Upper lobe of right lung (tissue), 1 donor: Measurements from ENCODE around the gene ETS2. TPM values are rescaled to one million over a fixed set of nuclear protein-coding genes. Genes with fewer than 3 reads are reported as not detected.
"Not testable (repeated sequence)": the region's sequence is repeated elsewhere in the genome, so short reads cannot be mapped to it uniquely, and the experiment has no call there.

Experiments used
- ATAC-seq: fragments of 200-7000 bp; cut with Tn5 transposase; one replicate; pipeline ENCODE4 v1.9.1; 2020; ENCODE audit warnings: mild to moderate bottlenecking, moderate library complexity
- DNase-seq: peaks from one replicate; pipeline ENCODE4 v3.0.0-alpha.2; 2020
- H3K27ac ChIP-seq: fragments of 200-600 bp; one replicate; pipeline ENCODE4 v1.8.0; 2022
- H3K27me3 ChIP-seq: fragments of 200-600 bp; one replicate; pipeline ENCODE4 v1.8.0; 2022; ENCODE audit warnings: mild to moderate bottlenecking
- H3K36me3 ChIP-seq: fragments of 200-600 bp; one replicate; pipeline ENCODE4 v1.8.0; 2022
- H3K4me1 ChIP-seq: fragments of 200-600 bp; one replicate; pipeline ENCODE4 v1.8.0; 2022
- H3K4me3 ChIP-seq: fragments of 200-600 bp; one replicate; pipeline ENCODE4 v1.8.0; 2022; ENCODE audit warnings: mild to moderate bottlenecking
- H3K9me3 ChIP-seq: fragments of 200-600 bp; one replicate; pipeline ENCODE4 v1.8.0; 2022
- intact Hi-C: fragments of 100-400 bp; cut with DNase I; formaldehyde crosslinking; loops from one replicate; pipeline ENCODE4 v1.11.0; 2022
- total RNA-seq: library from RNA; stranded (reverse); fragmentation: NEBNext Ultra II Directional; extraction: Animal tissue kit (Norgen Biotek cat#: 25700); gene quantifications from one replicate; pipeline ENCODE4 v1.2.1, GENCODE V29; 2021
- TF ChIP-seq, protein P1 (sequence below): fragments of 200-600 bp; IDR thresholded peaks from one replicate; pipeline ENCODE4 v1.8.0; 2022; ENCODE audit warnings: antibody characterized with exemption
- donor health status: DM: no; HTN: yes; CAD: no; lungs with severe emphysema.

ETS2 gene
- total RNA-seq, 1 donor from 2014 or later = 195 TPM

DNA sequence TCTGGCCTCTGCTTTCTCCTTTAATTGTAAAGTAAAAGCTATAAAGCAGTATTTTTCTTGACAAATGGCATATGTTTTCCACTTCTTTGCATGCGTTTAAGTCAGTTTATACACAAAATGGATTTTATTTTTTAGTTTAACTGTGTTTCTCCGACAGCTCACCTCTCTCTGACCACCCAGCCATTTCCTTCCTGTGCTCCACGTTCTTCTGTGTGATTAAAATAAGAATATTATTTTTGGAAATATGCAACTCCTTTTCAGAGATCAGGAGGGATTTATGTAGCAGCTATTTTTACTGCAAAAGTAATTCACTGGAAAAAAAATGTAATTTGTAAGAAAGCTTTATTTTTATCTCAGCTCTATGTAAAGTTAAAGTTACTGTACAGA, 18.0 kb downstream of the ETS2 start:
- Histone ChIP-seq H3K36me3 (peaks cover 62% of the 10 kb centered on the region), H3K27ac (peak overlapping the region; percentile 71), H3K9me3 (no peaks in the 10 kb centered on the region), H3K4me3 (no peak overlapping the region), H3K4me1 (peaks cover 44% of the 10 kb centered on the region), H3K27me3 (no peaks in the 10 kb centered on the region)
- TF ChIP-seq, protein P1, sequence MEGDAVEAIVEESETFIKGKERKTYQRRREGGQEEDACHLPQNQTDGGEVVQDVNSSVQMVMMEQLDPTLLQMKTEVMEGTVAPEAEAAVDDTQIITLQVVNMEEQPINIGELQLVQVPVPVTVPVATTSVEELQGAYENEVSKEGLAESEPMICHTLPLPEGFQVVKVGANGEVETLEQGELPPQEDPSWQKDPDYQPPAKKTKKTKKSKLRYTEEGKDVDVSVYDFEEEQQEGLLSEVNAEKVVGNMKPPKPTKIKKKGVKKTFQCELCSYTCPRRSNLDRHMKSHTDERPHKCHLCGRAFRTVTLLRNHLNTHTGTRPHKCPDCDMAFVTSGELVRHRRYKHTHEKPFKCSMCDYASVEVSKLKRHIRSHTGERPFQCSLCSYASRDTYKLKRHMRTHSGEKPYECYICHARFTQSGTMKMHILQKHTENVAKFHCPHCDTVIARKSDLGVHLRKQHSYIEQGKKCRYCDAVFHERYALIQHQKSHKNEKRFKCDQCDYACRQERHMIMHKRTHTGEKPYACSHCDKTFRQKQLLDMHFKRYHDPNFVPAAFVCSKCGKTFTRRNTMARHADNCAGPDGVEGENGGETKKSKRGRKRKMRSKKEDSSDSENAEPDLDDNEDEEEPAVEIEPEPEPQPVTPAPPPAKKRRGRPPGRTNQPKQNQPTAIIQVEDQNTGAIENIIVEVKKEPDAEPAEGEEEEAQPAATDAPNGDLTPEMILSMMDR = no peak
- intact Hi-C loops = no loop called here
- ATAC-seq = no peak
- no peak for DNase-seq

DNA sequence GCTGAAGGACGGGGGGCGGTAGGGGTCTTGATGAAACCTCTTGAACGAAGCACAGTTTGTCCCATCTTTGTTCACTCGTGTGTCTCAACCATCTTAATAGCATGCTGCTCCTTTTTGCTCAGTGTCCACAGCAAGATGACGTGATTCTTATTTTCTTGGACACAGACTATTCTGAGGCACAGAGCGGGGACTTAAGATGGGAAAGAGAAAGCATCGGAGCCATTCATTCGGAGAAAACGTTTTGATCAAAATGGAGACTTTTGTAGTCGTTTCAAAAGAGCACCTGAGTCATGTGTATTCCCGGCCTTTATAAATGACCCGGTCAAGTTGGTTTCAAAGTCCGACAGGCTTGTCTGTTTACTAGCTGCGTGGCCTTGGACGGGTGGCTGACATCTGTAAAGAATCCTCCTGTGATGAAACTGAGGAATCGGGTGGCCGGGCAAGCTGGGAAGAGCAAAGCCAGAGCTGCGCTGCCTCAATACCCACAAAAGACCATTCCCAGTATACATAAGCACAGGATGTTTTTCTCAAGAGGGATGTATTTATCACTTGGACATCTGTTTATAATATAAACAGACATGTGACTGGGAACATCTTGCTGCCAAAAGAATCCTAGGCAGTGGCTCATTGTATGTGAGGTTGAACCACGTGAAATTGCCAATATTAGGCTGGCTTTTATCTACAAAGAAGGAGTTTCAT, 18.5 kb downstream of the ETS2 start:
- peaks cover 57% of the 10 kb centered on the region for H3K36me3 ChIP-seq
- TF ChIP-seq, protein P1 = no peak
- intact Hi-C loops = no loop called here
- ATAC-seq = no peak
- peak overlapping the region; percentile 71 for H3K27ac ChIP-seq
- H3K27me3 ChIP-seq = no peaks in the 10 kb centered on the region
- no peak overlapping the region for H3K4me3 ChIP-seq
- no peaks in the 10 kb centered on the region for H3K9me3 ChIP-seq
- peaks cover 41% of the 10 kb centered on the region for H3K4me1 ChIP-seq
- DNase-seq = no peak

DNA sequence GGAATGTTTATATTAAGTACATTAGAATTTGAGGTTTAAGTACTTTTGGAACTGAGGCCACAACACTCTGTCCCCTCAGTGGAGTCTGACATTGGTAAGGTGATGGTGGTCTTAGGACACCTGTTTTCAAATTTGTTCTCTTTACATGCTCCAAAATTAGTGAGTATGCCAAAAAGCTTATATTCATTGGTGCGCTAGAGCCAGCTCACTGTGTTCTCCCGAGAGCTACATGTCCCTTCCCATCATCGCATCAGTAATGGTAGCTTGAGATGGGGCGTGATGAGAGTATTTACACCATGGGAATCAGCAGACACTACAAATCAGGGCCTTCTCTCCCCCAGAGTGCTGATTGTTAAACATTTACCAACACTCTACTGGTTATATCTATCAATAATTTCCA, 19.5 kb downstream of the ETS2 start:
- Histone ChIP-seq H3K36me3 (peaks cover 47% of the 10 kb centered on the region), H3K27me3 (no peaks in the 10 kb centered on the region), H3K4me1 (peaks cover 36% of the 10 kb centered on the region), H3K9me3 (no peaks in the 10 kb centered on the region), H3K4me3 (no peak overlapping the region), H3K27ac (peak overlapping the region; percentile 71)
- ATAC-seq (no peak), DNase-seq (no peak)
- intact Hi-C loops = no loop called here
- TF ChIP-seq, protein P1 = no peak

DNA sequence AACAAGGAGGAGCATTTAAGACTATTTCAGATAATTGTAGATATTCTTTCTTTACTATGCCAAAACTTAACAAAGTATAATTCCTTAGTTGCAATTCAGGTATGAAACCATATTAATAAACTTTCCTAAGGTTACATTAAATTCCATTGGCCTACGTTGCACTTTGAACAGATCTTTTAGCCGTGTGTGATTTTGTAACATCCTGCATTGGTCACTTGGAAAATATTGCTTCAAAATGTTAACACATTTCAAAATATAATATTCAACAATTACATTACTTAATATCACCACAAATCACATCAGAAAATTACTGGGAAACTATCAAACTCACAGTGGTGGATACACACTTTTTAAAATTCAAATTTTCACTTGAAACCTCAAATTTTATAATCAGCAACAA, 20.2 kb downstream of the ETS2 start:
- intact Hi-C loops = no loop called here

DNA sequence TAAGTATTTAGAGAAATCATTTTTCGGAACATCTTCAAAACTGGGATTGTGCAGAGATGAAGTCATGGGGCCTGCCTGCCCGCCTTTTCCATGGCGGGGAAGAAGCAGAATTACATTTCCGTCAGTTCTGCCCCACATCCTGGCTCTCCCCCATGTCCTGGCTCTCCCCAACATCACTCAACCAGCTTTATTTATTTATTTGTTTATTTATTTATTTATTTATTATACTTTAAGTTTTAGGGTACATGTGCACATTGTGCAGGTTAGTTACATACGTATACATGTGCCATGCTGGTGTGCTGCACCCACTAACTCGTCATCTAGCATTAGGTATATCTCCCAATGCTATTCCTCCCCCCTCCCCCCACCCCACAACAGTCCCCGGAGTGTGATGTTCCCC, 22.4 kb downstream of the ETS2 start:
- intact Hi-C loops, DNase-seq: not testable (repeated sequence)
- peaks cover 18% of the 10 kb centered on the region for H3K36me3 ChIP-seq

More for the DNA sequence above, 20.2 kb downstream of the ETS2 start:
- H3K4me1 ChIP-seq = peaks cover 33% of the 10 kb centered on the region
- ATAC-seq (no peak), DNase-seq (no peak)
- TF ChIP-seq, protein P1 = no peak
- H3K4me3 ChIP-seq = no peak overlapping the region
- no peaks in the 10 kb centered on the region for H3K9me3 ChIP-seq
- H3K36me3 ChIP-seq = peaks cover 40% of the 10 kb centered on the region
- no peak overlapping the region for H3K27ac ChIP-seq
- no peaks in the 10 kb centered on the region for H3K27me3 ChIP-seq

DNA sequence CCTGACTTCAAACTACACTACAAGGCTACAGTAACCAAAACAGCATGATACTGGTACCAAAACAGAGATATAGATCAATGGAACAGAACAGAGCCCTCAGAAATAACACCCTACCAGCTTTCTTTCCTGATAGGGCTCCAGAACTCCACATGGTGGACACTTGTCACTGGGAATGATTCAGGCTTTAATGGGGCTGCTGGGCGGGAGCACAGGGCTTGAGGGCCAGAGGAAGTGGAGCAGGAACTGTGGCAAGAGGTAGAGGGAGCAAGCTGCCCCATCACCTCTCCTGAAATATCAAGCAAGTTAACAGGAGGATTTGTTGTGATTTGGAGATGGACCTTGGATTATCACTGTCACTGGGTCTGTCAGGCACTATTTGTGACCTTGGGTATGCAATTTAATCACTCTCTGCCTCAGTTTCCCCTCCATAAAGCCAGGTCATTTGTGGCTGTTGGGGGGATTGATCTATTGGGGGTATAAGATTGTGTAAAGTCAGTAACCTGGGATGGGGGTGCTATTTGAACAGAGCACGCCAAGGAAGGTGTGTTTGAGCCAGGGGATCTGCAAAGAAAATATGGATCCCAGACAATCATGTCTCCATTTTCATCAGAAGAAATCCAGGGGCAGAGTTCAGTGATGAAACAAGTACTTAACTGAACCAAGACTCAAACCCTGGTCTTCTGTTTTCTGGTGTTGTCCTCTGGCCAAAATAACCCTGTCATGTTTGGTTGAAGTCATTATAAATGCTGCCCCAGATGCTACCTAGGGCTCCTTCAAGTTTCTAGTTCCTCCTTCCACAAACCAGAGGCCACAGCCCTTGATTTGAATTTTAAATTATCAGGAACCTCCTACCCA, 25.2 kb downstream of the ETS2 start:
- H3K36me3 ChIP-seq = no peaks in the 10 kb centered on the region
- DNase-seq = no peak
- ATAC-seq = peak; percentile 8
- peaks cover 19% of the 10 kb centered on the region for H3K4me1 ChIP-seq
- peak overlapping the region; percentile 69 for H3K27ac ChIP-seq
- H3K4me3 ChIP-seq = no peak overlapping the region
- H3K9me3 ChIP-seq = no peaks in the 10 kb centered on the region
- intact Hi-C loops = no loop called here
- TF ChIP-seq, protein P1 = no peak
- H3K27me3 ChIP-seq = no peaks in the 10 kb centered on the region

More for the DNA sequence above, 22.4 kb downstream of the ETS2 start:
- not testable (repeated sequence) for H3K9me3 ChIP-seq, H3K27me3 ChIP-seq, H3K27ac ChIP-seq, ATAC-seq, H3K4me3 ChIP-seq
- peaks cover 27% of the 10 kb centered on the region for H3K4me1 ChIP-seq
